Ascending aorta (tissue), 2 donors: ENCODE data around the gene RXFP1. TPM values are rescaled to one million over a fixed set of nuclear protein-coding genes. Genes with fewer than 3 reads are reported as not detected.

Source experiments
- DNase-seq, 2 donors: peaks; one replicate each; pipeline ENCODE4 v3.0.0-alpha.2; 2019; ENCODE audit warnings: low spot score in 2 of 2
- H3K27ac ChIP-seq, 2 donors: fragments of 200-600 bp; sonication (generic); one replicate each; pipeline ENCODE4 v1.5.1; 2016 to 2017; ENCODE audit warnings: mild to moderate bottlenecking in 1 of 2
- H3K27me3 ChIP-seq: fragments of 200-600 bp; sonication (generic); one replicate; pipeline ENCODE4 v1.5.1; 2017
- H3K36me3 ChIP-seq, 2 donors: fragments of 200-600 bp; sonication (generic); one replicate each; pipeline ENCODE4 v1.5.1; 2016
- H3K4me1 ChIP-seq, 2 donors: fragments of 200-600 bp; sonication (generic); one replicate each; pipeline ENCODE4 v1.5.1; 2016 to 2017; ENCODE audit warnings: mild to moderate bottlenecking in 1 of 2
- H3K4me3 ChIP-seq, 2 donors: fragments of 200-600 bp; sonication (generic); one replicate each; pipeline ENCODE4 v1.5.1; 2016 to 2017; ENCODE audit warnings: mild to moderate bottlenecking in 1 of 2
- H3K9me3 ChIP-seq, 2 donors: fragments of 200-600 bp; sonication (generic); one replicate each; pipeline ENCODE4 v1.5.1; 2016
- intact Hi-C: fragments of 100-400 bp; cut with DNase I; formaldehyde crosslinking; loops from one replicate; pipeline ENCODE4 v1.15.1; 2023
- total RNA-seq: library from RNA; depleted of rRNA; stranded (reverse); fragments of >200 nt; gene quantifications from one replicate; pipeline ENCODE4 v1.1.0, GENCODE V29; 2016
- TF ChIP-seq, protein P1 (sequence below), 3 experiments: fragments of 200-600 bp in 2 of 3; fragments of 450-650 bp in 1 of 3; sonication (generic) in 2 of 3; IDR thresholded peaks; one replicate each; pipeline ENCODE4 v1.5.1; 2016 to 2019; ENCODE audit warnings: antibody characterized with exemption in 3 of 3, mild to moderate bottlenecking in 1 of 3, moderate library complexity in 1 of 3

RXFP1 gene
- total RNA-seq: 0.75 TPM

DNA sequence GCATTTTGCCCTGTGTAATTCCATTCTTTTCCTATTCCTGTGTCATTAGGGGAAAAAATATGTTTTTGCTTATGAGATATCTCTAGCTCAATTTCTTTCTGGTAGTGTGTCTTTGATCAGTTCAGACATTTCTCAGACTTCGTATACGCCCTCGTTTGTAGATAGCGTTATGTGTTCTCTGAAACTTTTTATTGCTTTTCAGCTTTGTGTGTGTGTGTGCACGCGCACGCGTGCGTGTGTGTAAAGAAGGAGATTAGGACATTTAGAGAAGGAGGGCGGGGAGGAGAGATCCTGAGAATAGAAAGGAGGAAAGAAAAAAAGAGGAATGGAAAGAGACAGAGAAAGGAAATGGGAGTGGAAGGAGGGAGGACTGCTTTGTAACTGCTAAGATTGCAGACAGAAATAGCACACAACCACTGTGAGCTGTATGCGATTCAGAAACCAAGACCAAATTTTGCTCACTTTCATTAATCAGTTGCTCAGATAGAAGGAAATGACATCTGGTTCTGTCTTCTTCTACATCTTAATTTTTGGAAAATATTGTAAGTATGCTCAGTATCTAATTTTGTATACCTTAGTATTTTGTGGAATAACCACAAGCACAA is at the start of gene RXFP1:
Gene RXFP1, plus strand, starts transcription at position 399 of the 605 bp plus-strand sequence. Its CDS starts 95 bp downstream, at position 494.
- H3K9me3 ChIP-seq: no peaks in the 10 kb centered on the region
- DNase-seq: no peak
- TF ChIP-seq, protein P1, sequence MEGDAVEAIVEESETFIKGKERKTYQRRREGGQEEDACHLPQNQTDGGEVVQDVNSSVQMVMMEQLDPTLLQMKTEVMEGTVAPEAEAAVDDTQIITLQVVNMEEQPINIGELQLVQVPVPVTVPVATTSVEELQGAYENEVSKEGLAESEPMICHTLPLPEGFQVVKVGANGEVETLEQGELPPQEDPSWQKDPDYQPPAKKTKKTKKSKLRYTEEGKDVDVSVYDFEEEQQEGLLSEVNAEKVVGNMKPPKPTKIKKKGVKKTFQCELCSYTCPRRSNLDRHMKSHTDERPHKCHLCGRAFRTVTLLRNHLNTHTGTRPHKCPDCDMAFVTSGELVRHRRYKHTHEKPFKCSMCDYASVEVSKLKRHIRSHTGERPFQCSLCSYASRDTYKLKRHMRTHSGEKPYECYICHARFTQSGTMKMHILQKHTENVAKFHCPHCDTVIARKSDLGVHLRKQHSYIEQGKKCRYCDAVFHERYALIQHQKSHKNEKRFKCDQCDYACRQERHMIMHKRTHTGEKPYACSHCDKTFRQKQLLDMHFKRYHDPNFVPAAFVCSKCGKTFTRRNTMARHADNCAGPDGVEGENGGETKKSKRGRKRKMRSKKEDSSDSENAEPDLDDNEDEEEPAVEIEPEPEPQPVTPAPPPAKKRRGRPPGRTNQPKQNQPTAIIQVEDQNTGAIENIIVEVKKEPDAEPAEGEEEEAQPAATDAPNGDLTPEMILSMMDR (IDR thresholded peaks at IDR 0.05): no peak
- intact Hi-C loops: no loop called here
- H3K36me3 ChIP-seq: no peaks in the 10 kb centered on the region
- no peak within 1 kb of the TSS for H3K27ac ChIP-seq
- H3K27me3 ChIP-seq: no peaks in the 10 kb centered on the region
- H3K4me1 ChIP-seq: no peaks in the 10 kb centered on the region
- H3K4me3 ChIP-seq: peak within 1 kb of the TSS; percentile 31 to 54

- Histone ChIP-seq H3K27me3 (no peaks in the 10 kb centered on the region), H3K4me3 (no peak overlapping the region), H3K4me1 (no peaks in the 10 kb centered on the region), H3K27ac (no peak overlapping the region), H3K36me3 (no peaks in the 10 kb centered on the region), H3K9me3 (no peaks in the 10 kb centered on the region)
- intact Hi-C loops: no loop called here
- DNase-seq: no peak
- TF ChIP-seq, protein P1 (IDR thresholded peaks at IDR 0.05): no peak
Measured at GRCh38 chr4:158481811-158482210, 39.9 kb upstream of the RXFP1 start.

- TF ChIP-seq, protein P1 (IDR thresholded peaks at IDR 0.05): no peak
- no peak for DNase-seq
- Histone ChIP-seq H3K4me3 (no peak overlapping the region), H3K36me3 (no peaks in the 10 kb centered on the region), H3K27me3 (no peaks in the 10 kb centered on the region), H3K9me3 (no peaks in the 10 kb centered on the region), H3K27ac (no peak overlapping the region), H3K4me1 (no peaks in the 10 kb centered on the region)
- intact Hi-C loops: no loop called here
Measured at GRCh38 chr4:158484173-158484885, 37.4 kb upstream of the RXFP1 start.

DNA sequence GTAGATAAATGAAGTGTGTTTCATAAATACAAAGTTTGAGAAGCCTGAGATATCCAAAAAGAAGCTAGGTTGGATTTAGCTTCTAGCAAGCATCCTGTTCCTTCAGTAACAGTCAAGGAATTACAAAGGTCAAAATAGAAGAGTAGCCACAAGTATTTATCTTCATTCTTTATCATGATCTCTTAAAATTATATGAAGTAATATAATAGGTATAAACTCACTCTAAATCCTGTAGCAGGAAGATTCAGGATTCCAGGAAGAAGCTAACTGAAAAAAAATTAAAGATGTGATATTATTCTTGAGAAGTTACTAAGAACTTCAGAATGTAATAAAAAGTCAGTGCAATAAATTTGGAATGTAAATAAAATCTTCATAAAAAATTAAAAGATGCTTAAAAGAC is 31.1 kb upstream of the RXFP1 start:
- TF ChIP-seq, protein P1 (IDR thresholded peaks at IDR 0.05): no peak
- H3K4me1 ChIP-seq: no peaks in the 10 kb centered on the region
- no peaks in the 10 kb centered on the region for H3K36me3 ChIP-seq
- intact Hi-C loops: no loop called here
- H3K27me3 ChIP-seq: no peaks in the 10 kb centered on the region
- H3K27ac ChIP-seq: no peak overlapping the region
- no peak for DNase-seq
- no peak overlapping the region for H3K4me3 ChIP-seq
- H3K9me3 ChIP-seq: no peaks in the 10 kb centered on the region

DNA sequence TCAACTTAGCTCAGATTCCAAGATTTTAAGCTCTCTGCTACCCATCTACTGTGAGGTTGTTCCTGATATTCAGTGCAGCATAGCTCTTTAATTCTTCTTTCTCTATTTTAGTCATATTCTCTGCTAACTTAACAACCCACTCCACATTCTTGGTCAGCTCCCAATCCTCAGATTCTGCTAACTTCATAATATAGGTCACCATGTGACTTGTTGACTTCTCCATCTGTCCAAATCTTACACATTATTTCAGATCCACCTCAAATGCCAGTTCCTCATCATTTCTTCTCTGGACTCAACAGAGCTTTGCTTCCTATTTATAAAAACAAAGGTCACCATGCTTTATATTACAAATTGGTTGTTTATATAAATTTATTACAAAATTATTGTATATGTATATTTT is 29.3 kb upstream of the RXFP1 start:
- no peak for DNase-seq
- no peaks in the 10 kb centered on the region for H3K9me3 ChIP-seq
- TF ChIP-seq, protein P1 (IDR thresholded peaks at IDR 0.05): no peak
- H3K4me1 ChIP-seq: no peaks in the 10 kb centered on the region
- H3K36me3 ChIP-seq: no peaks in the 10 kb centered on the region
- no peaks in the 10 kb centered on the region for H3K27me3 ChIP-seq
- H3K27ac ChIP-seq: no peak overlapping the region
- H3K4me3 ChIP-seq: no peak overlapping the region
- intact Hi-C loops: no loop called here
